Gastrocnemius medialis (tissue), 4 donors: ENCODE measurements around the gene DCUN1D4.

Experiments
- CTCF ChIP-seq, 5 experiments: fragments of 450-650 bp in 3 of 5; fragments of 200-600 bp in 2 of 5; sonication (generic) in 2 of 5; IDR thresholded peaks in 4 of 5; conservative IDR thresholded peaks in 1 of 5; 1 replicate in 4 of 5; 2 replicates in 1 of 5; pipeline ENCODE4 v1.5.1; 2016 to 2019; ENCODE audit warnings: antibody characterized with exemption in 5 of 5, mild to moderate bottlenecking in 3 of 5, moderate library complexity in 3 of 5
- POLR2A ChIP-seq, 2 donors: fragments of 450-650 bp; IDR thresholded peaks; one replicate each; pipeline ENCODE4 v1.6.1; 2017; ENCODE audit warnings: antibody characterized with exemption in 2 of 2, mild to moderate bottlenecking in 2 of 2, moderate library complexity in 2 of 2

DNA sequence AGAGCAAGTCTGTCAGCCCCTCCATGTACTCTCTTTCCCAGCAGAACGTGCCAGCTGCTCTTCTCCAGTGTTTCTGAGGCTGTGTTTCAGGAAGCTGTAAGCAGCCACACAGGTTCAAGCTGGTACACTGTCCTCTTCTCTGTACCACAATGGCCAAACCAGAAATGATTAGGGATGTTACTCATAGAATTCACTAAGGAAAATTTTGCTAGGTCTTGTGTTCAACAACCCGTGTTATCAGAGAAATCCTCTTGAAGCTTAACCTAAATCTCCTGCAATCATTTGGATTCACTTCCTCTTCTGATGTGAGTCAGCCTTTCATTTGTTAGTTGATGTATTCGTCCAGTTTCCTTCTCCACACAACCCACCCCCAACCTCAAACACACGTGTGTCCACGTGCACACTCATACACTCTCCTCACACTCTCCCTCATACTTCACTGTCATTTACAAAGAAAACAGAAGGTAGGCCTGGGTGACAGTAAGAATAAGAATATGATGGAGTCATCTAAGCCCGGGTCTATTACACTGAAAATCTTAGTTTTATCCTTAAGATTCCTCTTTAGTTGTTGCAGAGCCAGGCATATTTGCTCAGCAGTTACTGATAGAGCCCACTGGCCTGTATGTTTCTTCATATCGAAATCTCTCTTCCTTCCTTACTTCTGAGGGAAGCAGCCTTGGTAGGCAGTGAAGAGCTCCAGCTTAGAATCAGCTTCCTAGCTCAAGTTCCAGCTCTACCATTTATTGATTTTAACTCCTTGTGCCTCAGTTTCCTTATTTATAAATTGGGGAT, 63.4 kb downstream of the DCUN1D4 start:
- TF ChIP-seq CTCF (IDR thresholded peaks at IDR 0.05 in 4 of 5, conservative IDR thresholded peaks at IDR 0.05 in 1 of 5) (no peak), POLR2A (IDR thresholded peaks at IDR 0.05) (no peak)
